Measurements from ENCODE around the gene OPCML. TPM values are rescaled to one million over a fixed set of nuclear protein-coding genes. Genes with fewer than 3 reads are reported as not detected.

Gene OPCML
- polyA plus RNA-seq, 3 donors from 2014 or later = not detected

- H3K9me3 Mint-ChIP-seq = peaks cover 0 to 6% (median 1%) of the 10 kb centered on the region in 6 donors
- DNase-seq = no peak
- H3K27me3 Mint-ChIP-seq (ENCODE audit: low read depth in 3 of 3) = peaks cover 2 to 3% (median 3%) of the 10 kb centered on the region in 3 donors
- H3K4me3 Mint-ChIP-seq = no peak overlapping the region
- H3K36me3 Mint-ChIP-seq = no peaks in the 10 kb centered on the region
- H3K27ac Mint-ChIP-seq = no peak overlapping the region
- H3K4me1 Mint-ChIP-seq = no peaks in the 10 kb centered on the region
These were observed 150.6 kb downstream of the OPCML start for GRCh38 chr11:133381761-133382130.

- peaks cover 2 to 9% (median 6%) of the 10 kb centered on the region in 6 donors for H3K9me3 Mint-ChIP-seq
- no peak overlapping the region for H3K27ac Mint-ChIP-seq
- peaks cover 0 to 2% (median 0%) of the 10 kb centered on the region in 3 donors for H3K27me3 Mint-ChIP-seq (ENCODE audit: low read depth in 3 of 3)
- H3K4me1 Mint-ChIP-seq = no peaks in the 10 kb centered on the region
- no peak for DNase-seq
- H3K36me3 Mint-ChIP-seq = no peaks in the 10 kb centered on the region
- H3K4me3 Mint-ChIP-seq = no peak overlapping the region
These were observed 166.2 kb downstream of the OPCML start for GRCh38 chr11:133366147-133366546.

DNA sequence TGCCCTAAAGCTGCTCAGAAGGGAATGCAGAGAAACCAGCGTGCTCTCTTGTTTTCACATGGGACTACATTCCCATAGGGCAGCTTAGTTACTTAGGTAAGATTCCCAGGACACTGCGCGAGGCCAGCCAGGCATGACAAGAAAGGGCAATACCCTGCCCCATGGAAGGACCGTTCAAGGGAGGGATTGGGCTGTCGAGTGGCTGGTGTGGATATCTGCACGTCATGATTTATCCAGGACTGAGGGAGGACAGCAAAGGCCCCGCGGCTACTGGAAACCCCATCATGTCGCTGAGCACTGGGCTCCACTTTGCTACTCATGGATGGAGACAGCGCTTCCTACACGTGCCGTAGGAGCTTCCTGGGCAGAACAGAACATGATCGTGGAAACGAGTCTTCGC is 169.4 kb downstream of the OPCML start:
- H3K4me1 Mint-ChIP-seq = no peaks in the 10 kb centered on the region
- H3K36me3 Mint-ChIP-seq = no peaks in the 10 kb centered on the region
- no peak overlapping the region for H3K4me3 Mint-ChIP-seq
- peaks cover 0 to 2% (median 0%) of the 10 kb centered on the region in 3 donors for H3K27me3 Mint-ChIP-seq (ENCODE audit: low read depth in 3 of 3)
- peaks cover 2 to 17% (median 8%) of the 10 kb centered on the region in 6 donors for H3K9me3 Mint-ChIP-seq
- DNase-seq = no peak
- no peak overlapping the region for H3K27ac Mint-ChIP-seq

GRCh38 chr11:133362156-133362555 is 170.1 kb downstream of the OPCML start:
- Mint-ChIP-seq H3K27me3 (ENCODE audit: low read depth in 3 of 3) (peaks cover 0 to 2% (median 0%) of the 10 kb centered on the region in 3 donors), H3K36me3 (no peaks in the 10 kb centered on the region)

DNA sequence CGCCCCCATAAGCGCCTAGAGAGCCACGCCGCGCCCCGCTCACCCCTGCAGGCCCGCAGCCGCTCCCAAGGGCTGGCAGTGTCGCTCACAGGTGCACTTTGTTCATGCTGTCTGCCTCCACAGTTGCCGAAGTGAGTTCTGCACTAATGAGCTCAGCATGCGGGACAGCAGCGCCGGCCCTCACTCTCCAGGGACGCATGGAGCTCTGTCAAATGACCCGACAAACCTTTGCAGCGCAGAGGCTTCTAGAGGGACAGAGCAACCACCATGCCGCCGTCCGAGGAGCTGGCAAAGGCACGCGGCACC is 170.7 kb downstream of the OPCML start:
- Mint-ChIP-seq H3K4me3 (no peak overlapping the region), H3K36me3 (no peaks in the 10 kb centered on the region), H3K27me3 (ENCODE audit: low read depth in 3 of 3) (peaks cover 0 to 2% (median 0%) of the 10 kb centered on the region in 3 donors), H3K27ac (no peak overlapping the region), H3K4me1 (no peaks in the 10 kb centered on the region), H3K9me3 (peaks cover 2 to 16% (median 8%) of the 10 kb centered on the region in 6 donors)
- DNase-seq = no peak

More at GRCh38 chr11:133362156-133362555, 170.1 kb downstream of the OPCML start:
- H3K27ac Mint-ChIP-seq = no peak overlapping the region
- H3K4me1 Mint-ChIP-seq = no peaks in the 10 kb centered on the region
- no peak overlapping the region for H3K4me3 Mint-ChIP-seq
- peaks cover 2 to 16% (median 8%) of the 10 kb centered on the region in 6 donors for H3K9me3 Mint-ChIP-seq
- no peak for DNase-seq

DNA sequence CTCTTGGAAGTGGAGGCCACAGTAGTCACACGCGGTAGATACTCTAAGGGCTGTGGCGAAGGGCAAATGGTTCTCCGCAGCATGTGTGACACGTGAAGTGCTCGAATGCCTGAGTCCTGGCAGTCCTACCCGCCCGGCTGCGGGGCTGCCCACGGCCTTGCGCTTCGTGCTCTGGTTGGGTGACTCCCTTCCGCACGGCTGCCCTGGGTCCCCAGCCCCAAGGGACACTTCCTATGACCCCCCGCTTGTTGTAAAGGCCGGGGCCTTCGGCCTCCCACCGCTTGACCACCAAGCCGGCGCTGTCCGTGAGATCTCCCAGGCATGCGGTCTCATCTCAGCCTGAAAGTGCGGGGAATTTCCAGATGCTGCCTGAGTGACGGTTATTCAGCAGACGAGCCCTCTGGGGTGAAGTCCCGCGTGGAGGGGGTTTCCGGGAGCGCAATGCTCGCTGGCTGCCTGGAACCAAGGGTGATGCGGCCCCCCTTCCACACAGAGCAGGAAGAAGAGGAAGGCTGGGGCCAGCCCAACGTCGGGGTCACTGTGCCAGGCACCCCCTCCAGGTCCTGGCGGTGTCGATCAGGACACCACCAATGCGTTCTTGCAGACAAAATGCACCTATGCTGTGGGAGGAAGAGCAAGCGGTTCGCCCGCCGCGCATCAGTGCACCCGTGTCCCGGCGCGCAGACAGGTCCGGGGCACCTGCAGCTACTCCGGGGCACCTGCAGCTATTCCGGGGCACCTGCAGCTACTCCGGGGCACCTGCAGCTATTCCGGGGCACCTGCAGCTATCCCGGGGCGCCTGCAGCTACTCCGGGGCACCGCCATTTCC is 171.2 kb downstream of the OPCML start:
- Mint-ChIP-seq H3K27me3 (ENCODE audit: low read depth in 3 of 3) (peaks cover 0 to 2% (median 0%) of the 10 kb centered on the region in 3 donors), H3K9me3 (peaks cover 0 to 16% (median 8%) of the 10 kb centered on the region in 6 donors), H3K4me1 (no peaks in the 10 kb centered on the region), H3K36me3 (no peaks in the 10 kb centered on the region), H3K4me3 (no peak overlapping the region), H3K27ac (no peak overlapping the region)
- DNase-seq = no peak

- Mint-ChIP-seq H3K4me3 (no peak overlapping the region), H3K36me3 (peaks cover 0 to 5% (median 0%) of the 10 kb centered on the region in 3 donors), H3K4me1 (no peaks in the 10 kb centered on the region), H3K27me3 (ENCODE audit: low read depth in 3 of 3) (peaks cover 0 to 2% (median 0%) of the 10 kb centered on the region in 3 donors), H3K9me3 (peaks cover 0 to 10% (median 4%) of the 10 kb centered on the region in 6 donors), H3K27ac (no peak overlapping the region)
- no peak for DNase-seq
These were observed 177.2 kb downstream of the OPCML start for GRCh38 chr11:133355095-133355494.

DNA sequence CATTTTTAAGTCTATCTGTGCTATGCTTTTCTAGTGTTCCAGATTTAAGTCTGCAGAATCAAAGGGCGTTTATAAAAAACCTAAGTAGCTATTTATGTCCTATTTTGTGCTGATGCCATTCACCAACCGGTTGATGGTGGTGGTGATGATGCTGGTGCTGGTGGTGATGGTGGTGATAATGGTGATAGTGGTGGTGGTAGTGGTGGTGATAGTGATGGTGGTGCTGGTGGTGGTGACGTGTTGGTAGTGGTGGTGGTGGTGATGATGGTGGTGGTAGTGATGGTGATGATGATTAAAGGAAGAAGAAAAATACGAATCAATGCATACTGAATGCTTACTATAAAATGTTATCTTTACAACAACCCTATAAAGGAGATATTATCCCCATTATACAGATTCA is 178.2 kb downstream of the OPCML start:
- Mint-ChIP-seq H3K27me3 (ENCODE audit: low read depth in 3 of 3) (peaks cover 0 to 2% (median 0%) of the 10 kb centered on the region in 3 donors), H3K36me3 (peaks cover 0 to 5% (median 0%) of the 10 kb centered on the region in 3 donors), H3K4me3 (no peak overlapping the region), H3K27ac (no peak overlapping the region), H3K4me1 (no peaks in the 10 kb centered on the region), H3K9me3 (peaks cover 0 to 8% (median 3%) of the 10 kb centered on the region in 6 donors)
- DNase-seq = no peak

DNA sequence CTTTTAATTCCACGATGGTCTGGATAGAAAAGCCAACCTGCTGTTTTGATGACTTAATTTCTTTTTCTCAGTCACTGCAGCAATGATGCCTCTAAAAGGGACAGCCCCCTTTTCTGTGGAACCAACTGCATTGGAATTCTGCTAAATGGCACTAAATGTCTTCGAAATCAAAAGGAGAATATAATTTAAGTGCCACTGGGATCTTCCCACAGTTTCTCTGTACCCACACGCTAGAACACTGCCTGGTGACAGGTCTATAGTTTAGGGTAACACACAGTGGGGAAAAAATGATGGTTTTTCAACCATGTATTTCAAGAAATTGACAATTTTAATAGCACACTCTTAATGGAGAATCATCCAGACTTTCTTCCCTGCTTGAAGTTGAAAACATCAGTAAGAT is 182.3 kb downstream of the OPCML start:
- no peak for DNase-seq
- Mint-ChIP-seq H3K27ac (no peak overlapping the region), H3K36me3 (peaks cover 0 to 5% (median 0%) of the 10 kb centered on the region in 3 donors), H3K27me3 (ENCODE audit: low read depth in 3 of 3) (peaks cover 0 to 4% (median 2%) of the 10 kb centered on the region in 3 donors), H3K4me3 (no peak overlapping the region), H3K9me3 (peaks cover 0 to 8% (median 1%) of the 10 kb centered on the region in 6 donors), H3K4me1 (no peaks in the 10 kb centered on the region)

DNA sequence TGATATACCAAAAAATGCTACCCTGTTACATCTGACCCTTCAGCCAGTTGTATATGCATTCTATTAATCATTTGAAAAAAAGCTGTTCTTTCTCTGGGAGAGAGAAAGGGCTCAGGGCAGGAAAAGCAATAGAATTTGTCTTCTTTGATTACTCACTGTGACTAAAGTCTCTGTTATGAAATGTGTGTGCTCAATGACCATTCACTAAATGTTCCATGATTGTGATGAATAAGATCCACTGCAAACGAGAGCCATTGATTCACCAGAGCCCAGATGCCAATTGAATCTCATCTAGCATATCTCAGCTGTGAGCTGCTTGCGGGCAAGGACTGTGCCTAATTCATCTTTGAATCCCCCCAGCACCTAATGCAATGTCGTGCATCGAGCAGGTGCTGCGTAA is 184.3 kb downstream of the OPCML start:
- Mint-ChIP-seq H3K4me1 (no peaks in the 10 kb centered on the region), H3K36me3 (no peaks in the 10 kb centered on the region), H3K9me3 (peaks cover 0 to 3% (median under 1%) of the 10 kb centered on the region in 6 donors), H3K4me3 (no peak overlapping the region), H3K27ac (no peak overlapping the region), H3K27me3 (ENCODE audit: low read depth in 3 of 3) (peaks cover 0 to 4% (median 2%) of the 10 kb centered on the region in 3 donors)
- no peak for DNase-seq

DNA sequence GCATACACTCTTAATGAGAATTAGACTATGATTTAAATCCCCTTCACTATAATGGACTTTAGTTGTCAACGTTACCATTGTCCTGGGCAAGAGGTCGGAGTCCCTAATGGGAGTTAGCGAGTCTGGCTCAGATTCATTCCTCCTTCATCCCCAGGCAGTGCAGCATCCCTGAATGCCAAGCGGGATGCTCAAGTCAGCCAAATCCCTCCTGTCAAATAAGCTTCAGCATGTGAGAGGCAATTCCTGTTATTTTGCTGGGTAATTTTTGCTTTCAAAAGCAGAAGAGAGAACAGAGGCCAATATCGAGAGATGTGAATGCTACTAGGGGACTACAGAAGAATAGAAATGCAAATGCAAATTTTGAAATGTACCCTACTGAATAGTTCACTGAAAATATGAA is 186.2 kb downstream of the OPCML start:
- Mint-ChIP-seq H3K4me3 (no peak overlapping the region), H3K36me3 (no peaks in the 10 kb centered on the region), H3K9me3 (peaks cover 0 to 2% (median 0%) of the 10 kb centered on the region in 6 donors), H3K27me3 (ENCODE audit: low read depth in 3 of 3) (peaks cover 0 to 4% (median 2%) of the 10 kb centered on the region in 3 donors), H3K4me1 (no peaks in the 10 kb centered on the region), H3K27ac (no peak overlapping the region)
- no peak for DNase-seq

DNA sequence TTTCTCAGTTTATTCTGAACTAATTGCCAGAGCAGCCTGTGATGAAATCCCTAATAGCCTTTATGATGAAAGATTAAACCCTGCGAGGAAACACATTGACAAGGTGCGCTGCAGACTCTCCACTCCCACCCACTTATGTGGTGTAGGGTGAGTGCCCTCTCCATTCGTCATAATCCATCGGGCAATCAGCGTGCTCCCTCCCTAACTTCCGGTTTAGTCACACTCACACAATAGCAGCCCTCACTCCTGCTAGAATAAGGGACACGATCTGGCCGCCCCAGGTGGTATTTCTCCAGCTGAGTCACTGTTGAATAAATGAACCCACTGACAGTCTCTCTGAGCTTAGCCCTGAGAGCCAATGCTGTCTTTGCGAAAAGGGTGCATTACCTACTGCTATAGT is 188.3 kb downstream of the OPCML start:
- H3K4me3 Mint-ChIP-seq = no peak overlapping the region
- peaks cover 0 to 5% (median under 1%) of the 10 kb centered on the region in 6 donors for H3K9me3 Mint-ChIP-seq
- peaks cover 0 to 4% (median 2%) of the 10 kb centered on the region in 3 donors for H3K27me3 Mint-ChIP-seq (ENCODE audit: low read depth in 3 of 3)
- no peaks in the 10 kb centered on the region for H3K36me3 Mint-ChIP-seq
- no peak overlapping the region for H3K27ac Mint-ChIP-seq
- no peaks in the 10 kb centered on the region for H3K4me1 Mint-ChIP-seq
- DNase-seq = no peak

- Mint-ChIP-seq H3K9me3 (peaks cover 0 to 15% (median 0%) of the 10 kb centered on the region in 6 donors), H3K27ac (no peak overlapping the region), H3K4me1 (no peaks in the 10 kb centered on the region), H3K27me3 (ENCODE audit: low read depth in 3 of 3) (peaks cover 0 to 2% (median 0%) of the 10 kb centered on the region in 3 donors), H3K36me3 (no peaks in the 10 kb centered on the region), H3K4me3 (no peak overlapping the region)
- DNase-seq = no peak
These were observed 192.7 kb downstream of the OPCML start for GRCh38 chr11:133339495-133340140.

GRCh38 chr11:133338588-133338987 is 193.7 kb downstream of the OPCML start:
- no peaks in the 10 kb centered on the region for H3K4me1 Mint-ChIP-seq
- no peak overlapping the region for H3K27ac Mint-ChIP-seq
- no peak overlapping the region for H3K4me3 Mint-ChIP-seq
- DNase-seq = no peak
- peaks cover 0 to 2% (median 0%) of the 10 kb centered on the region in 3 donors for H3K27me3 Mint-ChIP-seq (ENCODE audit: low read depth in 3 of 3)
- no peaks in the 10 kb centered on the region for H3K36me3 Mint-ChIP-seq
- H3K9me3 Mint-ChIP-seq = peaks cover 0 to 15% (median under 1%) of the 10 kb centered on the region in 6 donors

Measured in immature natural killer cell (primary cell).